ENCODE measurements around the gene HERPUD1.

Gene HERPUD1

GRCh38 chr16:56967733-56968132 lies 35.8 kb downstream of the HERPUD1 start:
- no peak for TF ChIP-seq REST (IDR thresholded peaks at IDR 0.05; ENCODE audit: insufficient read depth in 1 of 2, low read depth in 2 of 2, low read length in 2 of 2)
- TF ChIP-seq TAF1 (IDR thresholded peaks at IDR 0.05; ENCODE audit: borderline replicate concordance, insufficient read depth, low read length) = no peak
- TF ChIP-seq SIN3A (IDR thresholded peaks at IDR 0.05; ENCODE audit: borderline replicate concordance, insufficient read depth, low read length) = no peak

GRCh38 chr16:56969769-56970168 lies 37.8 kb downstream of the HERPUD1 start:
- TF ChIP-seq REST (IDR thresholded peaks at IDR 0.05; ENCODE audit: insufficient read depth in 1 of 2, low read depth in 2 of 2, low read length in 2 of 2) (no peak), SIN3A (IDR thresholded peaks at IDR 0.05; ENCODE audit: borderline replicate concordance, insufficient read depth, low read length) (no peak), TAF1 (IDR thresholded peaks at IDR 0.05; ENCODE audit: borderline replicate concordance, insufficient read depth, low read length) (no peak)

GRCh38 chr16:56970934-56971767 lies 39.2 kb downstream of the HERPUD1 start:
- TF ChIP-seq POLR2AphosphoS5 (IDR thresholded peaks at IDR 0.05; ENCODE audit: low read depth, low read length) = no peak
- no peak for TF ChIP-seq REST (IDR thresholded peaks at IDR 0.05; ENCODE audit: insufficient read depth in 1 of 2, low read depth in 2 of 2, low read length in 2 of 2)
- TF ChIP-seq TAF1 (IDR thresholded peaks at IDR 0.05; ENCODE audit: borderline replicate concordance, insufficient read depth, low read length) = no peak
- no peak for TF ChIP-seq SIN3A (IDR thresholded peaks at IDR 0.05; ENCODE audit: borderline replicate concordance, insufficient read depth, low read length)
- no peak for TF ChIP-seq FOXP2 (optimal IDR thresholded peaks at IDR 0.05; ENCODE audit: borderline replicate concordance, extremely low read depth, extremely low read length, insufficient read depth)

GRCh38 chr16:56971768-56972043 lies 39.8 kb downstream of the HERPUD1 start:
- no peak for TF ChIP-seq SIN3A (IDR thresholded peaks at IDR 0.05; ENCODE audit: borderline replicate concordance, insufficient read depth, low read length)
- TF ChIP-seq FOXP2 (optimal IDR thresholded peaks at IDR 0.05; ENCODE audit: borderline replicate concordance, extremely low read depth, extremely low read length, insufficient read depth) = no peak
- TF ChIP-seq TAF1 (IDR thresholded peaks at IDR 0.05; ENCODE audit: borderline replicate concordance, insufficient read depth, low read length) = no peak
- TF ChIP-seq POLR2AphosphoS5 (IDR thresholded peaks at IDR 0.05; ENCODE audit: low read depth, low read length) = no peak

- TF ChIP-seq FOXP2 (optimal IDR thresholded peaks at IDR 0.05; ENCODE audit: borderline replicate concordance, extremely low read depth, extremely low read length, insufficient read depth) = no peak
- no peak for TF ChIP-seq REST (IDR thresholded peaks at IDR 0.05; ENCODE audit: insufficient read depth in 1 of 2, low read depth in 2 of 2, low read length in 2 of 2)
- TF ChIP-seq SIN3A (IDR thresholded peaks at IDR 0.05; ENCODE audit: borderline replicate concordance, insufficient read depth, low read length) = no peak
- TF ChIP-seq TAF1 (IDR thresholded peaks at IDR 0.05; ENCODE audit: borderline replicate concordance, insufficient read depth, low read length) = no peak
- TF ChIP-seq POLR2AphosphoS5 (IDR thresholded peaks at IDR 0.05; ENCODE audit: low read depth, low read length) = no peak
Measured at GRCh38 chr16:56972403-56973293, 40.7 kb downstream of the HERPUD1 start.

Measured in PFSK-1 (cell line).